ENCODE measurements around the gene SMCHD1. TPM values are rescaled to one million over a fixed set of nuclear protein-coding genes. Genes with fewer than 3 reads are reported as not detected.

The SMCHD1 gene
- total RNA-seq, 1 experiment from 2014 or later = 48.6 TPM

DNA sequence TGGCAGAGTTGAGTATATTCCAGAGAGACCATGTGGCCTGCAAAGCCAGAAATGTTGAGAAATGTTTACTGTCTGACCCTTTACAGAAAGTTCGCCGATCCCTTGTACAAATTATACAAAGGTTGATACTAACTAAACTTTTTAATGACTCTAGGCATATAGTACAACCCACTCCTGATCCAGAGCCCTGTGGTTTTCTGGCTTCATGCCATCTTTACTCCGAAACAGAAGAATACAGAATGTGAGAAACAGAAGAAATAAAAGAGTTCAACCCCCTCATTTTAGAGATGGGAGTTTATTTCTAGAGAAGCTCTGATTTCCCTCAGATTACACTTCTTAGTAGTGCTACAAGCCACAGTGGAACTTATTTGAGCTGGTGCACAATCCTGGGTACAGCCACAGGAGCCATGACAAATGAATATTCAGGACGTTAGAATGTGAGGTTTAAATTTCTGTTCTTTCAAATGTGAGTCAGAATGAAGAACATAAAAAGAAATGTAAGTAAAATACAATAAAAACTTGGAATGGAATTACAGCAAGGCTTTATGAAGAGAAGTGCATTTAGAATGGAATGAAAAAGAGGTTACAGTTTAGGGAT, 38.0 kb upstream of the SMCHD1 start:
- ChIA-PET POLR2A (no interaction called here), RAD21 (ENCODE audit: low non-redundant PET in 1 of 2, low total read pairs in 2 of 2, uncharacterized antibody in 2 of 2, unreplicated experiment in 2 of 2) (no interaction called here)

More for the DNA sequence above, 38.0 kb upstream of the SMCHD1 start:
- Histone ChIP-seq H3K4me3 (replicated peaks in 1 of 2; ENCODE audit: low read depth in 1 of 2, low read length in 2 of 2) (no peak overlapping the region), H2AFZ (ENCODE audit: low read depth, low read length, poor library complexity, severe bottlenecking) (no peak overlapping the region), H3K4me2 (ENCODE audit: low read length) (no peak overlapping the region), H3K9me2 (ENCODE audit: insufficient read depth) (no peaks in the 10 kb centered on the region), H4K20me1 (ENCODE audit: insufficient read depth) (no peaks in the 10 kb centered on the region), H3K27ac (ENCODE audit: low read depth, low read length) (no peak overlapping the region), H3K9ac (ENCODE audit: low read length) (no peak overlapping the region), H3K79me2 (ENCODE audit: insufficient read depth, low read length) (no peaks in the 10 kb centered on the region), H3K4me1 (ENCODE audit: control insufficient read depth in 1 of 2, insufficient read depth in 2 of 2, low read length in 2 of 2) (no peaks in the 10 kb centered on the region), H3K9me3 (ENCODE audit: control insufficient read depth in 1 of 2, insufficient read depth in 1 of 2, low read depth in 1 of 2, low read length in 2 of 2) (no peaks in the 10 kb centered on the region), H3K36me3 (ENCODE audit: control insufficient read depth in 1 of 2, insufficient read depth in 2 of 2, low read length in 2 of 2) (peaks cover 20 to 22% of the 10 kb centered on the region in 2 experiments), H3K27me3 (ENCODE audit: insufficient read depth, low read length) (no peaks in the 10 kb centered on the region)
- CTCF ChIA-PET = no interaction called here
- ATAC-seq (no peak), DNase-seq (ENCODE audit: low read depth, low spot score) (no peak)
- TF ChIP-seq, protein P1, sequence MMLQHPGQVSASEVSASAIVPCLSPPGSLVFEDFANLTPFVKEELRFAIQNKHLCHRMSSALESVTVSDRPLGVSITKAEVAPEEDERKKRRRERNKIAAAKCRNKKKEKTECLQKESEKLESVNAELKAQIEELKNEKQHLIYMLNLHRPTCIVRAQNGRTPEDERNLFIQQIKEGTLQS (IDR thresholded peaks at IDR 0.05) = no peak
- TF ChIP-seq POLR2A (IDR thresholded peaks at IDR 0.05; ENCODE audit: borderline replicate concordance, extremely low read depth, insufficient read depth, insufficient read length) = no peak
- TF ChIP-seq POLR2AphosphoS5 (IDR thresholded peaks at IDR 0.05; ENCODE audit: low read depth, low read length) = no peak
- no peak for TF ChIP-seq SP1 (IDR thresholded peaks at IDR 0.05; ENCODE audit: low read depth)
- TF ChIP-seq ELF1 (IDR thresholded peaks at IDR 0.05; ENCODE audit: borderline replicate concordance, low read depth) = no peak
- TF ChIP-seq, protein P2, sequence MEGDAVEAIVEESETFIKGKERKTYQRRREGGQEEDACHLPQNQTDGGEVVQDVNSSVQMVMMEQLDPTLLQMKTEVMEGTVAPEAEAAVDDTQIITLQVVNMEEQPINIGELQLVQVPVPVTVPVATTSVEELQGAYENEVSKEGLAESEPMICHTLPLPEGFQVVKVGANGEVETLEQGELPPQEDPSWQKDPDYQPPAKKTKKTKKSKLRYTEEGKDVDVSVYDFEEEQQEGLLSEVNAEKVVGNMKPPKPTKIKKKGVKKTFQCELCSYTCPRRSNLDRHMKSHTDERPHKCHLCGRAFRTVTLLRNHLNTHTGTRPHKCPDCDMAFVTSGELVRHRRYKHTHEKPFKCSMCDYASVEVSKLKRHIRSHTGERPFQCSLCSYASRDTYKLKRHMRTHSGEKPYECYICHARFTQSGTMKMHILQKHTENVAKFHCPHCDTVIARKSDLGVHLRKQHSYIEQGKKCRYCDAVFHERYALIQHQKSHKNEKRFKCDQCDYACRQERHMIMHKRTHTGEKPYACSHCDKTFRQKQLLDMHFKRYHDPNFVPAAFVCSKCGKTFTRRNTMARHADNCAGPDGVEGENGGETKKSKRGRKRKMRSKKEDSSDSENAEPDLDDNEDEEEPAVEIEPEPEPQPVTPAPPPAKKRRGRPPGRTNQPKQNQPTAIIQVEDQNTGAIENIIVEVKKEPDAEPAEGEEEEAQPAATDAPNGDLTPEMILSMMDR (IDR thresholded peaks at IDR 0.05 in 2 of 3, conservative IDR thresholded peaks at IDR 0.05 in 1 of 3; ENCODE audit: borderline replicate concordance in 1 of 3, insufficient read depth in 1 of 3, low read depth in 2 of 3, low read length in 2 of 3) = no peak
- TF ChIP-seq TCF7L2 (IDR thresholded peaks at IDR 0.05; ENCODE audit: borderline replicate concordance, extremely low read depth, insufficient read depth, insufficient read length) = no peak
- no peak for TF ChIP-seq SRF (IDR thresholded peaks at IDR 0.05; ENCODE audit: low read depth)
- no peak for TF ChIP-seq FOSL1 (IDR thresholded peaks at IDR 0.05; ENCODE audit: low read depth)
- TF ChIP-seq CBX3 (IDR thresholded peaks at IDR 0.05; ENCODE audit: low read depth) = no peak
- no peak for TF ChIP-seq ZFX (IDR thresholded peaks at IDR 0.05)
- TF ChIP-seq, protein P3, sequence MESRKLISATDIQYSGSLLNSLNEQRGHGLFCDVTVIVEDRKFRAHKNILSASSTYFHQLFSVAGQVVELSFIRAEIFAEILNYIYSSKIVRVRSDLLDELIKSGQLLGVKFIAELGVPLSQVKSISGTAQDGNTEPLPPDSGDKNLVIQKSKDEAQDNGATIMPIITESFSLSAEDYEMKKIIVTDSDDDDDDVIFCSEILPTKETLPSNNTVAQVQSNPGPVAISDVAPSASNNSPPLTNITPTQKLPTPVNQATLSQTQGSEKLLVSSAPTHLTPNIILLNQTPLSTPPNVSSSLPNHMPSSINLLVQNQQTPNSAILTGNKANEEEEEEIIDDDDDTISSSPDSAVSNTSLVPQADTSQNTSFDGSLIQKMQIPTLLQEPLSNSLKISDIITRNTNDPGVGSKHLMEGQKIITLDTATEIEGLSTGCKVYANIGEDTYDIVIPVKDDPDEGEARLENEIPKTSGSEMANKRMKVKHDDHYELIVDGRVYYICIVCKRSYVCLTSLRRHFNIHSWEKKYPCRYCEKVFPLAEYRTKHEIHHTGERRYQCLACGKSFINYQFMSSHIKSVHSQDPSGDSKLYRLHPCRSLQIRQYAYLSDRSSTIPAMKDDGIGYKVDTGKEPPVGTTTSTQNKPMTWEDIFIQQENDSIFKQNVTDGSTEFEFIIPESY (IDR thresholded peaks at IDR 0.05; ENCODE audit: extremely low read depth, insufficient replicate concordance, low read length) = no peak
- no peak for TF ChIP-seq YY1 (IDR thresholded peaks at IDR 0.05; ENCODE audit: extremely low read depth, insufficient replicate concordance, low read depth, low read length)
- TF ChIP-seq JUND (IDR thresholded peaks at IDR 0.05) = no peak
- TF ChIP-seq EZH2phosphoT487 (IDR thresholded peaks at IDR 0.05; ENCODE audit: borderline replicate concordance) = no peak
- TF ChIP-seq RAD21 (IDR thresholded peaks at IDR 0.05; ENCODE audit: low read depth) = no peak
- TF ChIP-seq EZH2 (IDR thresholded peaks at IDR 0.05) = no peak
- no peak for TF ChIP-seq CEBPB (IDR thresholded peaks at IDR 0.05; ENCODE audit: low read depth)
- TF ChIP-seq EGR1 (IDR thresholded peaks at IDR 0.05; ENCODE audit: low read depth) = no peak
- TF ChIP-seq SIN3A (IDR thresholded peaks at IDR 0.05; ENCODE audit: low read depth) = no peak
- intact Hi-C loops (cut with micrococcal nuclease) = no loop called here
- no TSS peak for BruUV-seq (replicated peaks)
